Hypothalamus (tissue), 51 donors: ENCODE measurements around the gene WDR76.
A peak's percentile ranks its signal among the peaks of the same experiment; 100 is the strongest.

Experiments
- DNase-seq, 51 donors: peaks; one replicate each; lab custom pipeline; 2025; lab: John Stamatoyannopoulos, UW

WDR76 gene

DNA sequence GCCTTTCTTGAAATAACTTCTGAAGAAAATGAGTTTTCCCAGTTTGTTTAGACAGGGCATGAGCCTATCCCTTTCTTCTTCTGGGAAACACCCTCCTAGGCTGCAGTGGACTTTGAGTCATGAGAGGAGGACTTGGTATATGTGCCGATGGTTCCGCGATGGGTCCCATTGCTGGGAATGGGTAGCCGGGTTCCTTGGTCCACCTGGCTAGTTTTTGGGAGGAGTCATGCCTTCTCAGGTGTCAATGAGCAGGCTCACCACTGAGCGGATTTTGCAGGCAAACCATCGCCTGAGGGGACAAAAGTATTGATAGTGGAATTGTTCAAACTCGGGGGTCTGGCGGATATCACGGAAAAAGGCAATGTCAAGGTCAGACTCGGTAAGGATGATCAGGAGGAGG is 46.8 kb downstream of the WDR76 start:
- no peak for DNase-seq

DNA sequence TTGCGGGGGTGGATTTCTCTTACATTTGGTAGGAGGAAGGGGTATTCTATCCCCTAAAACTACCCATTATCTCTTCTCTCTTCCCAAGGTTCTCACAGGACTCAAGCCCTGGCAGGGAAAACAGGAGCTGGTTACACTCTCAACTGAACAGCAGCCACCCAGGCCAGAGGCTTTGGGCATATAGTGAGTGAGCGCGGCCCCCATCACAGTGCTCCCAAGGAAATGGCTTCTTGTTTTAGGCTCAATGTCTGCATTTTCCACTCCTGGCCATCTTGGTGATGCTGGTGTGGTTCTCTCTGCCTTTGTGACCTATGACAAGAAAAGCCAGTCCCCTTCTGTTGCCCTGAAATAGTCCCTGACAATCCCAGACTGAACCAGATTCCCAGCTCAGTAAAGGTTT is 50.1 kb downstream of the WDR76 start:
- no peak for DNase-seq

DNA sequence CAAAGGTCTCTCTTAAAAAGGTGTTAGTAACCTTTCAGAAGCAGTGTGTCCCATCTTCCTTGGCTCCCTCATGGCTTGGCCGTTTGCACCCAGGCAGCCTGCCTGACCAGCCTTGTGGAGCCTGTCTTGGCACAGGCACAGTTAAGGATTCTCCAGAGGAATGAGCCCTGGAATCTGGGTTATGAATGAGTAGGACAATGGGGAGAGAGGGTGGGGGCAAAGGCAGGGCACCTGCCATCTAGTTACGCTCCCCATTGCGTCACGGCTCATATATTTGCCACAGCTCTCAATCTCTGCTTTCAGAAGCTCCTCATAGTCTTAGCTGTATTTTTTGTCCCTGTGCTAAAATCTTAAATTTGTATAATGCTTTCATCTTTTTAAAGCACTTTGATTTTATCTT is 50.6 kb downstream of the WDR76 start:
- DNase-seq: no peak

DNA sequence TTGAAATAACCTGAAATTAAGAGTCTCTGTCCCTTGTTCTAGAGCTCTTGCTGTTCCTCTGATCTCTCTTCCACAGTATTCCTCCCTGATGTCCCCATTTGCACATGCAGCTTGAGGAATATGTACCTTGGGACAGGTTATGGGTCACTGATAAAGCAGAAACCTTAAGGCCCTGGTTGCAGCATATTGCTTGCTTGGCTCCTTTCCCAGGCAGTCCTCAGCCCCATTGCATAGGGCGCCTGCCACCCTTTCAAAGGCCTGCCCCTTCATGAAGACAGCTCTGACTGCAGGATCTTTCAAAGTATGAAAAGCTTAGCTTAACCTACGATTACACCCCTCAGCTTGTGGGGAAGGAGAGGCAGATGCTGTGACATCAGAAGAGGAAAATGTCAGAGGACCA is 51.6 kb downstream of the WDR76 start:
- no peak for DNase-seq

DNA sequence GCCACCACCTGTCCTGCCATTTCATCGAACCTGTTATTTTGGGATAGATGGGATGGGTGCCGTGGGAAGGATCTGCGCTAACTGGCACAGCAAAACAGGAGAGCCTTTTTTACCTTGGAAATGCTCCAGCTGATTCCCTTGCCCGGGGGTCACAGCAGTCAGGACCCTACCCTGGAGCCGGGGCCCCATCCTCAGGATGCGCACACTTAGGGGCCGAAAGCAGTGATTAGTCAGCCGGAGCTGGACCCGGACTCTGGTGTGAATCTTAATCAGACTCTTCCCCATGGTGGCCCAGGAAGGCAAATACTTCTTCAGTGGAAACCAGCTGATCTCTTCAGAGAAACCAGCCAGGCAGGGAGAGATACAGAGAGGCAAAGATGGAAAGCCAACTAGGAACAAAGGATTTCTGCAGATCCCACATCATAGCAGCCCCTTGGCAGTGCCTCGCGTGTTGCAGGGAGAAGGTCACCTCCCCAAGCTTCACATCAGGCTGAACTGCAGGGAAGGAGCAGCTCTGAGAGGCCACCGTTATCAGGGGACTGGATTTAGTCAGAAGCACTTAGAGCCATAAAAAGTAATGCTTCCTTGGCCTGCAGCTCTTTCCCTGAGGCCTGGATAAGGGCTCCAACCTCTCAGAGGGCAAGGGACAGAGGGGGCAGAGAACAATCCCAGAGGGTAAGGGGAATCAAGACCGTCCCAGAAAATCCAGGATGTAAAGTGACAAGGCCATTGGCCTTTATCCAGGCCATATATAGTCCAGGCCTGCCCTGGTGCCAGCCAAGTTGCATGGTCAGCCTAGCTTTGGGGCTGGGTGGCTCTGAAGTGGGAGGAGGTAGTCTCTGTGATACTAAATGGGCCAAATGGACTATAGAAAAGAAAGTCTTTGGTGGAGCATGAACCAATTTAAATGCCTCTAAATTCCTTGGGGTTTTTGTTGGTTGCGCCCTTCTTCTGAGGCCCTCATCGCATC is 52.9 kb downstream of the WDR76 start:
- no peak for DNase-seq

DNA sequence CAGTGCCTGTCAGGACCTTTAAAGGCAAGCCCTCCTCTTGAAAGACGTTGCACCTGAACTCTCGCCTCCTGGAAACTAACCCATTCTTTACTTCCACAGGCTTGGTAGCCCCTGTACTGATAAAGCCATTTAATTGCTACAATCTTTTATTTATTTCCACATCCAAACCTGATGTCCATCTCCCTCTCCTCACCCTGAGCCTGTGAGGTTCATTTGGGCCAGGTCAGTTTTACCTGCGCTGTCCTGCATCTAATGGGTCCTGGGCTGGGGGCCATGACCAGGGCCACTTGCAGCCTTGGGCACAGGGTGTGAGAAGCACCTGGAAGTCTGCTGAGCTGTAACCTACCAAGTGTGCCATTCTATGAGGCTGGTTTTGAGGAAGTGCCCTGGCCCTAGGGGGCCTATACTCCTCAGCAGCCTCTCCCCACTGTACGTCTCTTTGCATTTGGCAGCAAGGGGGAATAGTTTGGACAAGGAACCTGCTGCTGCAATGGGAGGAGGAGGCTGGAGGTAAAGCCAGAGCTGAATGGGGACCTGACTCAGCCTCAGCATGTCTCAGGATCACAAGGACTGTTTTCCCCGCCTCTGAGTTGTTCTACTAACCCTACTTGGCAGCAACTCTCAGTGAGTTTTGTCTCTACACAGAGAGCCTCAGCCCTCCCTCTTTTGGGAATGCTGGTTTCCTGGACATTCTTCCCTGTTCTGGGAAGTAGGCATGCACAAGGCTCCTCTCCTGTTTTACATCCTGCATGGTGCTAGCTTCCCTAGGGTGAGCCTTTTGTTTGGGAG is 53.8 kb downstream of the WDR76 start:
- DNase-seq: peak in 2 of 51 donors; percentile 9 to 34

DNA sequence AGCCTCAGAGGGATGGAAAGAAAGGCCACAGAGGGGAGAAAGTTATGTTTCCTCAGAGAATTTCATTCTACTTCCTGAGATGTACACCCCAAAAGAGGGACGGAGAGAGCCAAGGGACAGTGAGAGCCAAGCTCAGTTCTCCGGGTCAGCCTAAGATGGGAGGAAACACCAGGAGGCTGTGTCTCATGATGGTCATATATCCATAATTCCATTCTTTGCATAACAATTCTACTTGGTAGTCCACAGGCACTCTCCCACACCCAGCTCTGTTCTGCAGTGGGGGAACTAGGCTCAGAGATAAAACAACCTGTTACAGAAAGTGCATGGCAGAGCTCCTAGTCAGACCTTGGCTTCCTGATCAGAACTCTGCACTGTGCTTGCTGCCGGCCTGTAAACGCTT is 54.4 kb downstream of the WDR76 start:
- no peak for DNase-seq

DNA sequence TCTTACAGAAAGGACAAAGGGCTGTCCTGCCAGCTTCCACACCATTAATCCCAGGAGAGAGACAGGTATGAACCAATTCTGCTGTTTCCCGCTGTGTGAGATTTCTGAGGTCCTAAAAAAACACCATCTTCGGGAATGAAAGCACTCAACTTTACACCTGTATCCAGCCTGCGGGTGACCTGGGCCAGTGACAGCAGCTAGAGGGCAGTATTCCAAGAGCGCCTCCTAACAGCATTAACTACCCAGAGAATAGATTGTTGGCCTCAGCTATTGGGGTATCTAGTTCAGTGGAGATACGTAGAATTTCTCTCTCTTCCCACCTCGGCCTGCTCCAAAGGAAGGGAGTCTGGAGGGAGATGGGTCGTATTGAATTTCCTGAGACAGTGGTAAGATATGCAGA is 55.1 kb downstream of the WDR76 start:
- peak in 1 of 51 donors; percentile 16 for DNase-seq

DNA sequence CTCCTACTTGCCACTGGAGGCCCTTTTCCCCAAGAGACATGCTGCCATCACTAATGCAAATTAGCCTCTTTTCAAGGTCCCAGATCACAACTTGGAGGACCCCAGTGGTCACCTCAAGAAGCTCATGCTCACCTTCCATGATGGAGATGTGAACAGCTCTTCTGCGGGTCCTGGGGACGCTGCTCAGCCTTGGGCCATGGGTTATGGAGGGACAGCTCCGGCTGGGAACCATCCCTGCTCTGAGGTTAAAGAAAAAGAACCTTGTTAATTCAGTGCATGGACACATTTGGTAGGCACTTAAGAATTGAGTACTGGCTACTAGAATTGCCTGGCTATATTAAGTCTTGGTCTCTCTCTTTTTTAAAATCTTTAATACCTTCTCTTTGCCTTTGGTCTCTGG is 56.8 kb downstream of the WDR76 start:
- DNase-seq: no peak

DNA sequence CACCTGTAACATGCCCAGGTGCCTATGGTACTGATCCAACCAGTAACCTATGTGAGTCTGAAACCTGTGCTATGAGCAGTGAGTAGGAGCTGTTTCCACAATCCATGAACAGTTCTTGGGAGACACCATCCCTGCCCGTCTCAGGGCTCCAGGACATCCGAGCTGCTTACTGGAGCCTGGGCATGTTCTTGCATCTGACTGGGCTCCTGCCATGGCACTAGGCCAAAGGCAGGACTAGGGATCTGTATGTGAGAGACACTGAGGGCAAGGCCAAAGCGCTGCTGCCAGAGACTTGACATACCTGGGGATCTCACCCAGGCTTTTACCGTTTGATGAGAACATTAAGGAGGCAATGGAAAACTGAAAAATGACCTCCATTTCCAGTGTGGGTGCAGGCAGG is 59.8 kb downstream of the WDR76 start:
- no peak for DNase-seq

DNA sequence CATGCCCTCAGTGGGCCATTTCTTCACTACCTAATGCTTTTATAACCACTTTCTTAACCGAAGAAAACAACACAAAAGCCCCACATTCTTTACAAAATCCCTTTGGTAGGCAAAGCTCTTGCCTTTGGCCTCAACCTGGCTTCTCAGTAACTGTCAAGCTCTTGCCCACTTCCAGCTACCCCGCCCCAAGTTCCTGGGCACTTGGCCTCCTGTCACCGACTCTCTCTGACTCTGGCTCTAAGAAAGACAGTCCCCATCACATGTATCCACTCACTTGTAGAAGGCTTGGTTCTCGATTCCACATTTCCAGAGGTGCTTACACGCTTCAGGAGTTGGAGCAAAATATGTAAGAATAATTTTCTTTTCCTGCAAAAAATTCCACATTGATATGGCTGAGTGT is 61.1 kb downstream of the WDR76 start:
- DNase-seq: no peak

DNA sequence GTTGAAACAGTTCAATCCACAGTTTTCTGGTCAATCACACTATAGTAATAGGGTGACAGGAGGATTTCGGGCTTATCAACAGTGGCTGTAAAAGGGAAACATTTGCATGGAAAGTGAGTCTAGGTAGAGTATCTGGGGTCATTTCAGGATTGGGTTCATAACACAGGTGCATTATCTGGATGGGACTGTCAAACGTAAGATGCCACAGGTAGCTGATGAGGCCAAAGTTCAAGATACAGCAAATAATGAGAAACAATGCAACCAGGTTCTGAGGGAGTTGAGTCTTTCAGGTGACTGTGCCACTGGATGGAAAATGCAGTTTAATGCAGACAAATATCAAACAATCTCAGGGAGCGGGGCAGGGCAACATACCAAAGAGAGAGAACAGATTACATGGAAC is 62.2 kb downstream of the WDR76 start:
- DNase-seq: no peak

DNA sequence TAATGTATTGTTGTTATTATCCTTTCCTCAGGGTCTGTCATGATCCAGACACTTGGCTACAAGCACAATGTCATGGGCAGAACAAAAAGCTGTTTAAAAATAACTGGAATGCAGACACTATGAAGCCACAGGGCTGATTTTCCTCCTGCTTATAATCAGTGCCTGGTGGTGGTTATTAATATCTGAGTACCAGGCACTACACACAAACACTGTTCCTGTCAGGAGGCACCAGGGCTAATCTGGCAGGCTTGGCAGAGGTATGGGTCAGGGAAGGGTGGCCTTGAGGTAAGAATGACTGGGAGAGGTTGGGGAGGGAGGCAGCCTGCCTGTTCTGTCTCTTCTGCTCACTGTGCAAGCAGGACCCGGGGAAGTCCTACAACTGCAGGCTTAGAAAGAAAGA is 67.2 kb downstream of the WDR76 start:
- DNase-seq: no peak

DNA sequence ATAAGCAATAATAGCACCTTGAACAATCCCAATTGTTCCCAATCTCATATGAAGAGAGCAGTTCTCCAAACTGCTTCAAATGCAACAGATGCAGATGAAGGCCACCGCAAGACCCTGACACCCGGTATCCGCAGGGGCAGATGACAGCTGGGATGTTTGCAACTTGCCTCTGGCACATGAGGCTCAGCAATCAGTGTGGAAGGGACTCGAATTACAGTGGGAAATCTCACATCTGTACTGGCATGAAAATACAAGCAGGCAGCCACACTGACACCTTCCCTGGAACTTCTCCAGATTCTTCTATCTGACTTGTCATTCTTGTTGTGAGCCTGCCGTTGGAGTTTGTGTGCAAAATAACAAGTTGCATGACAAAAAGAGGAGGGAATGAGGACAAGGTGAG is 68.8 kb downstream of the WDR76 start:
- no peak for DNase-seq

DNA sequence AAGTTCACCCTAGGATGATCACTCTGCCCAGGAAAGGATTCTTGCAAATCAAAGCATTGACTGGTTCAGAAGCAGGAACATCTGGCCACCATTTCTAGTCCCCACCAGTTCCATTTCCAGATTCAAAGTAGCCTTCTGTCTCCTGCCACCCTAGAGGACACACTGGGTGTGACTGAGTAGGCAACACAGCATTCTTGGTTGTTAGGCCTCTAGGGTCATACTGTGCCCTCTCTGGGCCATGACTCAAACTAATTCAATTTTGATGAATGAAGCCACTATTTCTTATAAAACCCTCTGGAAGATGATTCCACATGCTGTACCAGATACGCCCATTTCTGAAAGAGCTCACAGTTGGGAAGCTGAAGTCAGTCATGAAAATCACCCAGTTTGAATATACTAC is 69.7 kb downstream of the WDR76 start:
- DNase-seq: no peak

DNA sequence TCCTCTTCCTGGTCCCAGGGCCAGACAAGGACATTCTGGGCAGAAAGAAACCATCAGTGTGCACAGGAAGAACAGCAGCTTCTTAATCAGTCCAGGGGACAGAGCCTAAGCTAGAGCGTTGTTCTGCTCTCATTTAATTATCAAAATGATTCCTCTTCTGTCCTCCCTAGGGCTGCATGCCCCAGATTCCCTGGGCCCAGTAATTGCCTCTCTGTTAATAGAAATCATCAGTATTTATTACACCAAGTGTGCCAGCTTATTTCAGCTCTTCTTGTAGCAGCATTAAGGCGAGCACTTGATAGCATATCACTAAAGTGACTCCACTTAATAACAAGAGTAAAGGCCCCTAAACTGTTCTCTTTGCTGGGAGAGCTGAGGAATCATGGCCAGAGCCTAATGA is 72.1 kb downstream of the WDR76 start:
- DNase-seq: peak in 1 of 51 donors; percentile 14

DNA sequence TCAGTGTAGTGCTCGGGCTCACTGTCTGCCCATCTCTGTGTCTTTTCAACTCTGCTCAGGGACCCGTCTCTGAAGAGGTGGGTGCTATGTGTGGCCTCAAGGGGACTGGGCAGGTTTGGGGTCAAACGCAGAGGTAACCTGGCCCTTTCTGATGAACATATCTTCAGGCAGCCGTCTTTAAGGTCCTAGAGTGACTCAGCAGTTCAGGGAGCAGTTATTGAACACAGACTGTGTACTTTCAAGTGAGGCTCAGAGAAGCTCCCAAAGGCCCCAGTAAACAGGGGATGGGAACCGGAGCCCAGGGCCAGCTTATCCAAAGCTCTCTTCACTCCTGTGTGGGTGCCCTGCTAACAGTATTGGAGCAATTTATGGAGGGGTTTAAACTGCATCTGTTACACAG is 73.1 kb downstream of the WDR76 start:
- no peak for DNase-seq

DNA sequence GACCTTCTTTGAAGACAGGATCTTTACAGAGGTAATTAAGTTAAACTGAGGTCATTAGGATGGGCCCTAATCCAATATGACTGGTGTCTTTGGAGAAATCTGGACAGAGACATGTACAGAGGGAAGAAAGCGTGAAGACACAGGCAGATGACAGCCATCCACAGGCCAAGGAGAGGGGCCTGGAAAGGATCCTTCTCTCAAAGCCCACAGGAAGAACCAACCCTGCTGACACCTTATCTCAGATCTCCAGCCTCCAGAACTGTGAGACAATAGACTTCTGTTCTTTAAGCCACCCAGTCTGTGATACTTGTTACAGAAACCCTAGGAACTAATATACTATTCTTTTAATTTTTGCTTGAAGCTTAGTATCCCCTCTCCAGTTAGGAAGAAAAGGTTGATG is 74.2 kb downstream of the WDR76 start:
- no peak for DNase-seq

DNA sequence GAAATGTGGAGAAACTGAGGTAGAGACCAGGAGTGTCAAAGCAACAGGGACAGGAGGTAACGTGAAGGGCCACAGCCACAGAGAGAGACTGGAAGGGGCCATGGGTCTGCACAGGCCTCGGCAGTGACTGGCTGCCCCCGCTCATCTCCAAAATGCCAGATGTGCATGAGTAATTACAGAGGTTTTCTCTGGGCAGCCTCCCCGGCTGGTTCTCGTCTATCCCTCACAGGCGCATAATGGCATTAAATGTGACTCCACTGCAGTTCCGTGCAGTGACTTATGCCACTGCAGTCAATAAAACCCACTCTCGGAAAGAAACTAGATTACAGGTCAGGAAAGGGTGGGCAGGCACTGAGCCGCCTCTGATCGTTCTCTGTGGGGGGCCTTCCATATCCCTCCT is 74.7 kb downstream of the WDR76 start:
- DNase-seq: no peak

DNA sequence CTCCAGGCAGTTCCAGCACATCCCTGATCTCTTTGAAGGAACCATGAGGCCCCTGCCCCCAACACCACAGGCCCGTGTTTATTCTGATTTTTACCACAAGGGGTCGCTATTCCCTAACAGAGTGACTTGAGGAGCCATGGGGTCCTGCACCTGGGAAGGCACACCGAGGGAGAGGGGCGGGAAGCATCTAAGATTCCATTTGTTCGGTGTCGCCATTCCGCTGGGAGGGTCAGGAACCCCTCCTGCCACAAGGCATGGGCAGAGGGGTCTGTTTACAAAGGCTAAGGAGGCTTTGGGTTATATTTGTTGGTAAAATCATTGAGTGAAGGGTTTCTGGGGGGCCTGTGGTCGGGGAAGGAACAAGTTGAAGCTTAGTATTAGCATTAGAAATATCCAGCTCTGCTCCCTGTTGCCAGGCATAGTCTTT is 77.1 kb downstream of the WDR76 start:
- DNase-seq: peak in 29 of 51 donors; percentile 5 to 64 (median 22)

DNA sequence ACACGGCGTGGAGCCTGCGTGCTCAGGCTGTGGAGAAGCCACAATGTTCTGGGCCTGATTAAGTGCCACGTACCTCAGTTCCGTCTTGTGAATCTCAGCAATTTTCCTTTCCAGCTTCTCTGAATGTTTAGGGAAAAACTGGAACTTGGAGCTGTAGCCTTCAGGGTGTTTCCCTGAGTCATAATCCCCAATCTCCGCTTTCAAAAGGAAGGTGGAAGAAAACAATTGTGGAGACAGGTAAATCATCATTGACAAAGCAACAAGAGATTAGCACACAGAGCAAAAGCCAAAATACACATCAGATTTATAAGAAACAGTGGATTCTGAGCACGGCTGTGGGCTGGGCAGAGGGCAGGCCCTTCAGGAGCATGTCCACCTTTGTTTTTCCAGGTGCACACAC is 79.0 kb downstream of the WDR76 start:
- no peak for DNase-seq

DNA sequence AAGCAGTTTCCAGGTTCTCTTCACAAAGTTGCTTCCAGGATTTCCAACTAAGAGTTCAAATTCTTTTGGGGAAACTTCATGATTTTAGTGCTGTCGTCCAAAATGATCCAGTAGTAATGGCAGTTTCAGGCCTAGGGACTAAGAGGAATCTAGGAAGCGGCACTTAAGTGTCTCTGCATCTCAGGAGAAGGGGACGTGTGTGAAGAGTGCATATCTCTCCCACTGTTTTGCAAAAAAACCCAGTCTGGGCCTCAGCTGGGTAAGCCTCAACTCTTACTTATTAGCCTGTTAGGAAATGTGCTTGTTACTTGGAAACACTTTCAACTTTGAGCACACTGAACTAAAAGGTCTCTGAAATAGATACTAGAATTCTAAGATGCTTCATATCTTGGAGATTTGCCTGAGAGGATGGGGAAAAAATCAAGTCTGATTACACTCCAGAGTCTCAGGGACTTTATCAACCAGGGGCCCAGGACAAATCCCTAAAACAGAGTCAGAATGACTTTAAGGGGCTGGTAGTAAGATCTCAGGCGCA is 81.8 kb downstream of the WDR76 start:
- no peak for DNase-seq
